Activated CD4-positive, alpha-beta T cell treated with anti-CD3 and anti-CD28 coated beads, Interleukin-2, amount 10 ng/mL, durations not matched to agents 24 days and 14 days (primary cell): ENCODE data around the gene BRSK2. TPM values are rescaled to one million over a fixed set of nuclear protein-coding genes. Genes with fewer than 3 reads are reported as not detected.

Source experiments
- DNase-seq: peaks from one replicate; pipeline ENCODE4 v3.0.0; 2022
- H3K27ac Mint-ChIP-seq: one replicate; pipeline ENCODE4 v1.8.0; 2022; ENCODE audit warnings: mild to moderate bottlenecking, mixed read lengths
- H3K27me3 Mint-ChIP-seq: one replicate; pipeline ENCODE4 v1.8.0; 2022; ENCODE audit warnings: mixed read lengths
- H3K36me3 Mint-ChIP-seq: one replicate; pipeline ENCODE4 v1.8.0; 2022; ENCODE audit warnings: low read depth, mild to moderate bottlenecking, mixed read lengths
- H3K4me1 Mint-ChIP-seq: one replicate; pipeline ENCODE4 v1.8.0; 2021; ENCODE audit warnings: mixed read lengths
- H3K4me3 Mint-ChIP-seq: one replicate; pipeline ENCODE4 v1.8.0; 2022; ENCODE audit warnings: mild to moderate bottlenecking, moderate library complexity, mixed read lengths
- H3K9me3 Mint-ChIP-seq: one replicate; pipeline ENCODE4 v1.8.0; 2021; ENCODE audit warnings: mixed read lengths
- intact Hi-C: fragments of 100-400 bp; cut with micrococcal nuclease; formaldehyde crosslinking; loops from one replicate; pipeline ENCODE4 v1.15.1; 2023
- total RNA-seq: library from RNA; stranded (reverse); gene quantifications from 2 replicates; pipeline ENCODE4 v1.2.3, GENCODE V29; 2022

The BRSK2 gene
- total RNA-seq, 1 donor from 2014 or later: 0.84 TPM

DNA sequence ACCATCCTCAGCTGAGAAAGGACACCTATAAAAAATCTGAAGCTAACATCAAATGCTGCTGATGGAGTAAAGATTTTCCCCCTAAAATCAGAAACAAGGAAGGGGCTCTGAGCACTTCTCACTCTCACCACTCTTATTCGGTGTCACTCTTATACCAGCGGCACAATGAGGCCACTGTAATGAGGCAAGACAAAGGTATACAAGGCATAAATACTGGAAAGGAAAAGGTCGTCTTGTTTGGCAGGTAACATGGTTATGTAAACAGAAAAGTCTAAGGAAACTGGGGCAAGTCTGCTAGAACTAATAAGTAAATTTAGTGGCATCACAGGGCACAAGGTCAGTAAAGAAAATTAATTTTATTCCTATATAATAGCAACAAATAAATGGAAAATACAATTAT, 104.9 kb downstream of the BRSK2 start:
- no peak overlapping the region for H3K27ac Mint-ChIP-seq
- H3K36me3 Mint-ChIP-seq: peaks cover 5% of the 10 kb centered on the region
- no peaks in the 10 kb centered on the region for H3K27me3 Mint-ChIP-seq
- intact Hi-C loops: no loop called here
- no peaks in the 10 kb centered on the region for H3K9me3 Mint-ChIP-seq
- H3K4me3 Mint-ChIP-seq: no peak overlapping the region
- peaks cover 21% of the 10 kb centered on the region for H3K4me1 Mint-ChIP-seq
- no peak for DNase-seq

GRCh38 chr11:1496091-1496760, 106.5 kb downstream of the BRSK2 start:
- intact Hi-C loops: no loop called here
- Mint-ChIP-seq H3K4me3 (no peak overlapping the region), H3K27ac (no peak overlapping the region), H3K36me3 (peaks cover 17% of the 10 kb centered on the region), H3K4me1 (peaks cover 22% of the 10 kb centered on the region), H3K9me3 (no peaks in the 10 kb centered on the region), H3K27me3 (no peaks in the 10 kb centered on the region)
- DNase-seq: no peak

DNA sequence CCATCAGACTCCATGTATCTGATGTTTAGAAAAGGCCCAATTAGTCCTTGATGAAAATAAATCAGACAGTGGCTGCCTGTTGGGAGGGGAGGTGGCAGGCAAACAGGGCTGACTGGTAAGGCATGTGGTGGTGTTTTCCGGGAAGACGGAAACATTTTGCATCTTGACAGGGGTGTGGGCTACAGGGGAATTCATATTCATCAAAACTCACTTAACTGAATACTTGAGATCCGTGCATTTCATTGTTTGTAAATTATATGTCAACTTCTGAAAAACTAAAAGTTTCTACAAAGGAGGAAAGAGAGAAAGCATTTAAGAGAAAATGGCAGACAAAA, 107.0 kb downstream of the BRSK2 start:
- Mint-ChIP-seq H3K4me1 (peaks cover 22% of the 10 kb centered on the region), H3K27ac (no peak overlapping the region), H3K36me3 (peaks cover 18% of the 10 kb centered on the region), H3K9me3 (no peaks in the 10 kb centered on the region), H3K27me3 (no peaks in the 10 kb centered on the region), H3K4me3 (no peak overlapping the region)
- DNase-seq: no peak
- intact Hi-C loops: no loop called here

DNA sequence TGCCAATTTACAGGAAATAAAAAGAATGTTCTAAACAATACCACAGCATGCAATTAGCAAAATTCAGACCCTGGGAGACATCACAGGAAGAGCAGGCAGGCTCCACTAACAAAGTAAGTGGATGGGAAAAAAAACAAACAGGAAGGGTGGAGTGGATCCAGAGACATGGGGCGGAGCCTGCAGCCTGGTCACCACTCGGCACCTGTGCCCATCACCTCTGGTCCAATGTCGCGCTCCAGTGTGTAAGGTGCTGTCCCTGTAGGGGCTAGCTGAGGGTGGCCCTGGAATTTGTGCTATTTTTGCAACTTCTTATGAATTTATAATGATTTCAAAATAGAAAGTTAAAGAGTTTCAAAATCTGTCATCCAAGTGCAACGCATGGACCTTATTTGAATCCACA, 107.9 kb downstream of the BRSK2 start:
- peaks cover 18% of the 10 kb centered on the region for H3K36me3 Mint-ChIP-seq
- no peak overlapping the region for H3K4me3 Mint-ChIP-seq
- intact Hi-C loops: no loop called here
- no peak for DNase-seq
- H3K27me3 Mint-ChIP-seq: no peaks in the 10 kb centered on the region
- no peak overlapping the region for H3K27ac Mint-ChIP-seq
- H3K9me3 Mint-ChIP-seq: no peaks in the 10 kb centered on the region
- peaks cover 22% of the 10 kb centered on the region for H3K4me1 Mint-ChIP-seq

- no peak overlapping the region for H3K4me3 Mint-ChIP-seq
- DNase-seq: no peak
- no peaks in the 10 kb centered on the region for H3K9me3 Mint-ChIP-seq
- peaks cover 22% of the 10 kb centered on the region for H3K4me1 Mint-ChIP-seq
- intact Hi-C loops: no loop called here
- peaks cover 18% of the 10 kb centered on the region for H3K36me3 Mint-ChIP-seq
- no peak overlapping the region for H3K27ac Mint-ChIP-seq
- no peaks in the 10 kb centered on the region for H3K27me3 Mint-ChIP-seq
Measured at GRCh38 chr11:1498262-1498661, 108.5 kb downstream of the BRSK2 start.

GRCh38 chr11:1499261-1499890, 109.6 kb downstream of the BRSK2 start:
- DNase-seq: no peak
- H3K27me3 Mint-ChIP-seq: no peaks in the 10 kb centered on the region
- peaks cover 18% of the 10 kb centered on the region for H3K36me3 Mint-ChIP-seq
- H3K27ac Mint-ChIP-seq: no peak overlapping the region
- intact Hi-C loops: no loop called here
- H3K9me3 Mint-ChIP-seq: no peaks in the 10 kb centered on the region
- H3K4me3 Mint-ChIP-seq: no peak overlapping the region
- H3K4me1 Mint-ChIP-seq: peaks cover 22% of the 10 kb centered on the region

DNA sequence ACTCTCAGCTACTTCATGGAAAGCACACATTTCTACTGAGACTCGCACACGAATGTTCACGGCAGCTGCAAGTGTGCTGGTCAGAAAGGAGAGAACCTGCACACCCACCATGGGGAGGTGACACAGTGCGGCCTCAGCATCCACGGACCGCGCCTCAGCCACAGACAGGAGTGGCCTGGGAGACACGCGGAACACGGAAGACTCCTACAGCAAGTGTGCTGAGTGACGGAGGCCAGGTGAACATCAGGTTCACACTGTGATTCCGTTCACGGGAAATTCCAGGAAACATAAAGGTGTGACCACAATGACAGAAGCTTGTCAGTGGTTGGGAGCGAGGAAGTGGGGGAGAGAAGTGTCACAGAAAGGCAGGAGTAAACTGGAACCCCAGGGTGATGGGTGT, 110.2 kb downstream of the BRSK2 start:
- Mint-ChIP-seq H3K36me3 (peaks cover 18% of the 10 kb centered on the region), H3K9me3 (no peaks in the 10 kb centered on the region), H3K27ac (no peak overlapping the region), H3K4me1 (peaks cover 22% of the 10 kb centered on the region), H3K27me3 (no peaks in the 10 kb centered on the region), H3K4me3 (no peak overlapping the region)
- DNase-seq: no peak
- intact Hi-C loops: no loop called here

- Mint-ChIP-seq H3K27ac (no peak overlapping the region), H3K27me3 (no peaks in the 10 kb centered on the region), H3K36me3 (peaks cover 18% of the 10 kb centered on the region), H3K9me3 (no peaks in the 10 kb centered on the region), H3K4me1 (peaks cover 22% of the 10 kb centered on the region), H3K4me3 (no peak overlapping the region)
- intact Hi-C loops: no loop called here
- DNase-seq: no peak
Measured at GRCh38 chr11:1500466-1501420, 111.0 kb downstream of the BRSK2 start.

GRCh38 chr11:1501421-1502167, 111.9 kb downstream of the BRSK2 start:
- Mint-ChIP-seq H3K4me1 (peaks cover 16% of the 10 kb centered on the region), H3K9me3 (no peaks in the 10 kb centered on the region), H3K4me3 (no peak overlapping the region), H3K27me3 (no peaks in the 10 kb centered on the region), H3K36me3 (peaks cover 18% of the 10 kb centered on the region), H3K27ac (no peak overlapping the region)
- intact Hi-C loops: no loop called here
- DNase-seq: no peak

DNA sequence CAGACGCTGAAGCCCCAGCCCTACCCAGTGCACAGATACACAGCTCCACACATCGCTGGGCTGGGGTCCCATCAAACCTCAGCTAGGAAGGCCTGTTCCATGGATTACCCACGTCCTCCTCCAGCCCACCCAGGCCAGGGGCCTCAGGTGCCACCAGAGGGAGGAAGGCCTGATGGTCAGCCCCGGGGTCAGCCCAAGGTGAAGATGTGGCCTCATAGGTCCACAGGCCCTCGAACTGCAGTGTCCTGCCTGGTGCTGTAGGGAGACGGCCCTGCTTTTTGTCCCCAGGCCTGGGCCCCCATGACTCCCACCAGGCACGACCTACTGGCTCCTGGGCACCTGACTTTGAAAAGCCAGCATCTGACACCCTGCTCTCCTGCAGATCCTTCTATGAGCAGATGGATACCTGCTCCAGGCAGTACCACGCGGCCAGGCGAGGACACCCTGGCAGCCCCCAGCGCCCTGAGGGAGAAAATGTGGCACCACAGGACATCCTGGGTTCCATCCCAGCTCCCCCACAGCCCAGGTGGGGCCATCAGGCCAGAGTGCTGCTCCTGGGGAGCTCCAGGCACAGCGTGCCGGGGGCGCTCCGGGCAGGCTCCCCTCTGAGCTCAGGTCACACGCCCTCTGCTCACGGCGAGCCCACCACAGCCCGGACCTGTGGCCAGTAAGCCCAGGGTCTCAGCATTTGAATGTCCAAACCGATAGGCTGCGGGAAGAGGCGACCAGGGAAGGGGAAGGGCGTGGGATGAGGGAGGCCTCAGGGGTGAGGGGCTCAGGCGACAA, 112.6 kb downstream of the BRSK2 start:
- peaks cover 14% of the 10 kb centered on the region for H3K4me1 Mint-ChIP-seq
- H3K36me3 Mint-ChIP-seq: peaks cover 18% of the 10 kb centered on the region
- intact Hi-C loops: no loop called here
- no peak overlapping the region for H3K27ac Mint-ChIP-seq
- no peaks in the 10 kb centered on the region for H3K27me3 Mint-ChIP-seq
- H3K9me3 Mint-ChIP-seq: no peaks in the 10 kb centered on the region
- no peak for DNase-seq
- H3K4me3 Mint-ChIP-seq: no peak overlapping the region

GRCh38 chr11:1502954-1503707, 113.4 kb downstream of the BRSK2 start:
- H3K4me3 Mint-ChIP-seq: no peak overlapping the region
- H3K27me3 Mint-ChIP-seq: no peaks in the 10 kb centered on the region
- peaks cover 18% of the 10 kb centered on the region for H3K36me3 Mint-ChIP-seq
- intact Hi-C loops: no loop called here
- H3K4me1 Mint-ChIP-seq: peaks cover 8% of the 10 kb centered on the region
- no peak overlapping the region for H3K27ac Mint-ChIP-seq
- no peak for DNase-seq
- H3K9me3 Mint-ChIP-seq: no peaks in the 10 kb centered on the region

- H3K27me3 Mint-ChIP-seq: no peaks in the 10 kb centered on the region
- DNase-seq: no peak
- H3K27ac Mint-ChIP-seq: no peak overlapping the region
- peaks cover 18% of the 10 kb centered on the region for H3K36me3 Mint-ChIP-seq
- H3K4me1 Mint-ChIP-seq: peaks cover 4% of the 10 kb centered on the region
- H3K4me3 Mint-ChIP-seq: no peak overlapping the region
- intact Hi-C loops: no loop called here
- no peaks in the 10 kb centered on the region for H3K9me3 Mint-ChIP-seq
Measured at GRCh38 chr11:1503708-1504104, 114.0 kb downstream of the BRSK2 start.
